Stimulated activated naive CD8-positive, alpha-beta T cell treated with anti-CD3 and anti-CD28 coated beads, Interleukin-15, amount 100 ng/mL, for 72 hours (primary cell): ENCODE data around the gene RAB41.
A peak's percentile ranks its signal among the peaks of the same experiment; 100 is the strongest.
"Not testable (repeated sequence)": the region's sequence is repeated elsewhere in the genome, so short reads cannot be mapped to it uniquely, and the experiment has no call there.

Source experiments
- ATAC-seq: fragments of 150-1000 bp; cut with Tn5 transposase; 2 replicates; pipeline ENCODE4 v1.10.0; 2021; ENCODE audit warnings: mild to moderate bottlenecking, moderate library complexity
- DNase-seq, 2 donors: peaks; one replicate each; pipeline ENCODE4 v3.0.0; 2021 to 2022
- H3K27ac Mint-ChIP-seq, 2 donors: one replicate each; pipeline ENCODE4 v1.8.0; 2022; ENCODE audit warnings: mild to moderate bottlenecking in 2 of 2, mixed read lengths in 2 of 2, moderate library complexity in 2 of 2
- H3K27me3 Mint-ChIP-seq: one replicate; pipeline ENCODE4 v1.8.0; 2022; ENCODE audit warnings: mixed read lengths
- H3K4me1 Mint-ChIP-seq: one replicate; pipeline ENCODE4 v1.8.0; 2022; ENCODE audit warnings: mild to moderate bottlenecking, mixed read lengths
- H3K4me3 Mint-ChIP-seq, 2 donors: one replicate each; pipeline ENCODE4 v1.8.0; 2022; ENCODE audit warnings: mild to moderate bottlenecking in 2 of 2, mixed read lengths in 2 of 2, moderate library complexity in 1 of 2
- H3K9me3 Mint-ChIP-seq, 2 donors: one replicate each; pipeline ENCODE4 v1.8.0; 2022; ENCODE audit warnings: mixed read lengths in 2 of 2

Gene RAB41

DNA sequence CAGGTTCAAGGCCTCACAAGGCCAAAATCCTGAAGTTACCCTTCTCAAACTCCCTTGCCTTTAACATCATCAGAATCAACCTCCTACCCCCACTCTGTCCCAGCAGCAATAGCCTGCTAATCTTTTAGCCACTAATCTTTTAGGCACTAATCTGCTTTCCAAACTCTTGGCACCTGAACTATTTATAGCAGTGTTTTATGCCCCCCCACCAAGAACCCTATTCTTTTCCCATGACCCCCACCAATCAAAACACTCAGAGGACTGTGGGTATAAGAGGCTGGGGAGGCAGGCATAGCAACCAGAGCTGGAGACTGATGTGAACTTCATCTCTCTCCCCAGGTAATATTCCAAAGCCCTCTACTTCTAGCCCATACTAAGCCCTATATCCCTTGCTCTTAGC, 13.9 kb upstream of the RAB41 start, which contains the start of gene ARR3:
TSS of gene ARR3 (plus strand) at position 301 of the 400 bp plus-strand sequence. CDS start 1,052 bp downstream, outside the sequence.
- no peak for ATAC-seq
- Mint-ChIP-seq H3K27ac (peak within 1 kb of the TSS in 1 of 2 donors; percentile 82), H3K4me1 (peaks cover 6% of the 10 kb centered on the region), H3K9me3 (no peaks in the 10 kb centered on the region), H3K4me3 (no peak within 1 kb of the TSS), H3K27me3 (no peaks in the 10 kb centered on the region)
- DNase-seq = no peak

DNA sequence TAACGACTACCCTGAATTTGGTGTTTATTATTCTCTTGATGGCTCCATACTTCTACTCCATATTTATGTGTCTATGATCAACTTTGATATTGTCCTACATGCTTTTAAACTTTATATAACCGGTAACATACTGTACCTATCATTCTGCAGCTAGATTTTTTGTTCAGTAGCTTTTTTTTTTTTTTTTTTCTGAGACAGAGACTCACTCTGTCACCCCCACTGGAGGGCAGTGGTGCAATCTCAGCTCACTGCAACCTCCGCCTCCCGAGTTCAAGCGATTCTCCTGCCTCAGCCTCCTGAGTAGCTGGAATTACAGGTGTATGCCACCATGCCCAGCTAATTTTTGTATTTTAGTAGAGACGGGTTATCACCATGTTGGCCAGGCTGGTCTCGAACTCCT, 7.9 kb upstream of the RAB41 start:
- not testable (repeated sequence) for H3K4me3 Mint-ChIP-seq, H3K27me3 Mint-ChIP-seq, DNase-seq, ATAC-seq, H3K4me1 Mint-ChIP-seq, H3K9me3 Mint-ChIP-seq
- peak overlapping the region in 1 of 2 donors; percentile 46 for H3K27ac Mint-ChIP-seq

DNA sequence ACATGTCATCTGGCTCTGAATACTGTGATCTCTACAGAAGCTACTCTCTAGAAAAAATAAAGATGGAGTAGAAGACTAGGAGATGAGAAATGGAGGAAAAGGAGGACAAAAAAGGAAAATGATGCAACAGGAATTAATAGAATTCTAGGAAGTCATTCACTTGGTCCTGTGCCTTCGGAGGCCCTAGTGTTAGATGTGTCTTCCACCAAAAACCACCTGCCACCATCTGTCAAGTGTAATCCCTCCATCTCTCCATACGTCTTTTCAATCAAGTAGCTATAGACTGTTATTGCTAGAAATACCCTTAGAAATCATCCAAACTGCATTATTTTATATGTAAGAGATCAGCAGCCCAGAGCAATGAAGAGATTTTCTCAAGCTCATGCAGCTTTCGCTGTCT, 2.9 kb upstream of the RAB41 start:
- H3K4me1 Mint-ChIP-seq = no peaks in the 10 kb centered on the region
- H3K27me3 Mint-ChIP-seq = no peaks in the 10 kb centered on the region
- no peak overlapping the region for H3K4me3 Mint-ChIP-seq
- no peak for ATAC-seq
- no peak for DNase-seq
- no peak overlapping the region for H3K27ac Mint-ChIP-seq
- no peaks in the 10 kb centered on the region for H3K9me3 Mint-ChIP-seq

DNA sequence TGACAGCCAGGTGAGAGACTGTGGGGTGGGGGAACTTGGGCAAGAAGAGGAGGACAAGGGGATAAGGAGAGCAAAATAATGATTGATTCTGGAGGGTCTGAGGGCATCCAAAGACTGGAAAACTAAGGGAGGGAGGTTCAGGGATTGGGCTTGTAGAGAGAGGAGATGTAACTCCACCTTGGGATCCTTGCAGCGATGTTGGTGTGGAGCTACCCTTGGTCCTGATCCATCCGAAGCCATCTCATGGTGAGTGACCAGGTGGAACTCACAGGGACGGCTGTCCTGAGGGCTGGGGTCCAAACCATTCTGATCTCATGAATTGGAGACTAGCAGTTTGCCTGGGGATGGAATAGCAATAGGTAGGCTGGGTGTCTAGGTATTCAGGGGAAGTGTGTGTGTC, 1.4 kb upstream of the RAB41 start:
- DNase-seq = no peak
- Mint-ChIP-seq H3K4me1 (no peaks in the 10 kb centered on the region), H3K9me3 (no peaks in the 10 kb centered on the region), H3K27ac (peak overlapping the region in 1 of 2 donors; percentile 25), H3K4me3 (no peak overlapping the region), H3K27me3 (no peaks in the 10 kb centered on the region)
- ATAC-seq = no peak

DNA sequence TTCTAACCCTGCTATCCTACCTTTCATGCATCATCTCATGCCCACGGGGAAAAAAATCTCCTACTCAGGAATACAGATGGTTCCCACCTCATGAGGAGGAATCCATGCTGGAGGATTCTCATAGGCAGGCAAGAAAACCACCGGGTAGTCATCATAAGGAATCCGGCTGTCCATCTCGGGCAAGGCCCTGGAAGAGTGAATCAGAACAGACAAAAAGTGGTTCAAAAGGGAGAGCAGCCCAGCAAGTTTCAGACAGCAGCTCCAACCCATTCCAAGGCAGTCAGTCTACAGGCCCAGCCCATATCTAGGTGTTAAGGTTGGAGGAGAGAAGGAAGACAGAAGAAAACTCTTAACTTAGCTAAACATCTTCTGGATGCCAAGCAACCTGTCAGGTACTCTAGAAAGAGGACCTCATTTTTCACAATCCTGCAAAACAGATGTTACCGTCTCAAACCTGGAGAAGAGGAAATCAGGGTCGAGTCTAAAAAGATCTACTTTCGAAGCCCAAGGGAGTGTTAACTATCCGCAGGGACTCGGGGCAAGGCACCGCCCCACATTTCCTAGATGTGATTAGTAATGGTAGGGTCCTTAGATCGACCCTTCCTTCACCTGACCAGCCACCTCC, 7.3 kb downstream of the RAB41 start:
- H3K9me3 Mint-ChIP-seq = no peaks in the 10 kb centered on the region
- H3K4me3 Mint-ChIP-seq = peak overlapping the region; percentile 91 to 92
- DNase-seq = no peak
- peaks cover 9% of the 10 kb centered on the region for H3K4me1 Mint-ChIP-seq
- H3K27ac Mint-ChIP-seq = peak overlapping the region; percentile 34 to 92
- H3K27me3 Mint-ChIP-seq = no peaks in the 10 kb centered on the region
- ATAC-seq = no peak

DNA sequence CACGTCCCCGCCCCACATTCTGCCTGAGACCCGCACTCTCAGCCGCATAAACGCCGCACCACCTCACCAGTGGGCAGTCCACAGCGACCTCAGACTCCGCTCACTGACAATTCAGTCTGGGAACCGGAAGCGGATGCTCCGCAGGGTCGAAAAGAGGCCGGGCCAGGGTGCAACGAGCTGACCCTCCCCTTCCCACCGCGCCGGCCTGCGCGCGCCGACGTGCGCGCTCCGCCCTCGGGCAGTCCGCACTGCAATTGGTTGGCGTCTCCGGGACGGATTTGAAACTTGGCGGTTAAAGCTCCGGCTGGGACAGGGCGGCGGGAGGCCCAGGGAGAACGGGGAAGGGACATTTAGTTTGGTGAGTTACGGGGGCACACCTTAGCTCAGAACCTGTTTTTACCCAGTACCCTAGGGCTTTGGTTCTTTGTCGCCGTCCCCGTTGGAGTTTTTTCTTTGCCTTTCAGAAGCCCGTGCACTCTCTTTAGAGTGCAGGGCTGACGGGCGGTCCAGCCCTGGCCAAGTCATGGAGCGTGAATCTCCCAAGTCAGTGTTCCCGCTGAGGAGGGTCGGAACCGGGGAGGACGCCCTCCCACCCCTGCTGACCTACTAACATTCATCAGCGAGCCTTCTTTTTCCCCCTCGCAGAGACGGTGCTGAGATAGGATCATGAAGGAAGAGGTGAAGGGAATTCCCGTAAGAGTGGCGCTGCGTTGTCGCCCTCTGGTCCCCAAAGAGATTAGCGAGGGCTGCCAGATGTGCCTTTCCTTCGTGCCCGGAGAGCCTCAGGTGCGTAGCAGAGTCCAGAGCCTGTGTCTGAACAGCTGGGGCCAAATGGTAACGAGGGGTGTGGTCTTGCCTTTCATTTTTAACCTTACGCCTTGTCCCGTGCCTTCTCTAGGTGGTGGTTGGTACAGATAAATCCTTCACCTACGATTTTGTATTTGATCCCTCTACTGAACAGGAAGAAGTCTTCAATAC, 8.1 kb downstream of the RAB41 start, which contains the start of the genes KIF4A and PDZD11:
TSS of gene KIF4A (plus strand) at position 312 of the 978 bp plus-strand sequence. CDS start at position 667, 355 bp downstream.
TSS of gene PDZD11 (minus strand) at position 135 of the 978 bp plus-strand sequence. CDS start 586 bp downstream, outside the sequence.
- Mint-ChIP-seq H3K27ac (peak within 1 kb of the TSS; percentile 92 to 96), H3K9me3 (no peaks in the 10 kb centered on the region), H3K4me1 (peaks cover 9% of the 10 kb centered on the region), H3K27me3 (no peaks in the 10 kb centered on the region), H3K4me3 (peak within 1 kb of the TSS; percentile 91 to 92)
- DNase-seq = peak; percentile 75 to 85
- ATAC-seq = peak; percentile 99

DNA sequence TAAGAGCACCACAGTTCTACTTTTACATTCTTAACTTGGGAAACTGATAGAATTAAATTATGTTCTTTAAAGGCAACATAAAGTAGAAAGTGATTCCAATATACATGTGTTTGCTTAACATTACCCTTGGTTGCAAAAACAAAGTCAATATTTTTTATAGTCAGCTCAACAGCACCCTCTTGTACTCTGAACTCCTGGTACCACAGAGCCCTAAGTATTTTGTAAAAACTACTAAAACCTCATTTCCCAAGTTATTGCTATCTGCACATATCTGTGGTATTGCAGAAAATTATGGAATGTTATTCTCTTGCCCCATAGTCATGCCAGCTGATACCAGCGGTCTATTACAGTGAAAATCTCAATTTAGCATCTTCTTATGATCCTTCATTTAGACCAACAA, 10.8 kb downstream of the RAB41 start:
- no peak for ATAC-seq
- Mint-ChIP-seq H3K9me3 (no peaks in the 10 kb centered on the region), H3K27me3 (no peaks in the 10 kb centered on the region), H3K4me1 (peaks cover 9% of the 10 kb centered on the region), H3K4me3 (no peak overlapping the region), H3K27ac (no peak overlapping the region)
- no peak for DNase-seq

DNA sequence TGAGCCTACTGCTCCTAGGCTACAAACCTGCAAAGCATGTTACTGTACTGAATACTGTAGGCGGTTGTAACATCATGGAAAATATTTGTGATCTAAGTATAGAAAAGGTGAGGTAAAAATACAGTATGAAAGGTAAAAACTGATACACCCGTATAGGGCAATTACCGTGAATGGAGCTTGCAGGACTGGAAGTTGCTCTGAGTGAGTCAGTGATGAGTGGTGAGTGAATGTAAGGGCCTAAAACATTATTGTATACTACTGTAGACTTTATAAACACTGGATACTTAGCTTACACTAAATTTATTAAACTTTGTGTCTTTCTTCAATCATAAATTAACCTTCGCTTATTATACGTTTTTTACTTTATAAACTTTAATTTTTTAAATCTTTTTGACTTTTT, 11.6 kb downstream of the RAB41 start:
- no peak overlapping the region for H3K27ac Mint-ChIP-seq
- H3K4me1 Mint-ChIP-seq = peaks cover 9% of the 10 kb centered on the region
- no peak for DNase-seq

DNA sequence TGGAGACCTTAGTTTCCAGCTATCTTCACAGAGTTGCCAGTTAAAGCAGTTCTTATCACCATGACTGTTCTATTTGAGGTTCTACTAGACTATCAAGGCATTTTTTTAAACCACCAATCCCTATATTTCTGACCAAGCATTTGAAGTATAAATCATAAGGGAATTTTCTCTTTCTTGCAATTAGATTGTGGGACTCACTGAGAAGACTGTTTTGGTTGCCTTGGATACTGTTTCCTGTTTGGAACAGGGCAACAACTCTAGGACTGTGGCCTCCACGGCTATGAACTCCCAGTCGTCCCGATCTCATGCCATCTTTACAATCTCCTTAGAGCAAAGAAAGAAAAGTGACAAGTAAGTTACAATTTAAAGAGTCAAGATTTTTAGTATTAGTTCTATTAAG, 19.7 kb downstream of the RAB41 start:
- Mint-ChIP-seq H3K4me3 (no peak overlapping the region), H3K4me1 (no peaks in the 10 kb centered on the region), H3K27me3 (no peaks in the 10 kb centered on the region), H3K27ac (no peak overlapping the region), H3K9me3 (no peaks in the 10 kb centered on the region)
- ATAC-seq (no peak), DNase-seq (no peak)

More for the DNA sequence above, 11.6 kb downstream of the RAB41 start:
- Mint-ChIP-seq H3K9me3 (no peaks in the 10 kb centered on the region), H3K4me3 (no peak overlapping the region), H3K27me3 (no peaks in the 10 kb centered on the region)
- no peak for ATAC-seq

DNA sequence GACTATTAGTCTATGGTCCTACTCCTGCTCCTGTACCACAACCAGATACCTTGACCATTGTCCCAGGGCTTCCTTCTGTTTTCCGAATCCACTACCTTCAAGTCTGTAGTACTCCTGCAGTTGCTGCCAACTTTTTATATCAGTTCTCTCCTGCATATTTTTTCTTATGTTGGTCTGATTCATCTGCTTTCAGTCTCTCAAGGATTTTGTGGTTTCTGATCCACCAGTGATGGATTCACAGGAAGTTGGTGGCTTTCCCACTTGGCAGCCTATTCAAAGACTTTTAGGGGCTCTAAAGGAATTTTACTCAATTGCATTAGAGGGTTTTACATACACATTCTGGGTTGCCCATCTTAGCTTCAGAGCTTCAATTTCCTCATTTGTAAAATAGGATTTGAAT, 31.5 kb downstream of the RAB41 start:
- Mint-ChIP-seq H3K9me3 (no peaks in the 10 kb centered on the region), H3K27me3 (no peaks in the 10 kb centered on the region), H3K4me1 (no peaks in the 10 kb centered on the region), H3K4me3 (no peak overlapping the region), H3K27ac (no peak overlapping the region)
- no peak for DNase-seq
- ATAC-seq = no peak

DNA sequence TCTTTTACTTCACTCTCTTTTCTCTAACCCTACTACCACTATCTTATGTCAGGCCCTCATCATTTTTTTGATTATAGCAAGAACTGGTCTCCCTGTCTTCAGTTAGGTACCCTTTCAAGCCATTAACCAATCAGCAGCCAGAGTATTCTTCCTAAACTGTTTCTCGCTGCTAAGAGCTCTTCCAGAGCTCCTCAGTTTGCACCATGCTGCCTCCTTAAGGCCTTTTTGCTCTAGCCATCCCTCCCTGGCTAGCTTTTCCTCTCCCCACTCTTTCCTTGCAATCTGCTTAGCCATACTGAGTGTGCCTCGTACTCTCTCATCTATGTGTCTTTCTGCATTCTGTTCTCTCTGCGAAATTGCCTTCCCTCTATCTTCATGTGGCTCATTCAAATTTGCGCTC, 40.8 kb downstream of the RAB41 start:
- Mint-ChIP-seq H3K4me1 (no peaks in the 10 kb centered on the region), H3K9me3 (no peaks in the 10 kb centered on the region), H3K27me3 (no peaks in the 10 kb centered on the region), H3K4me3 (no peak overlapping the region), H3K27ac (peak overlapping the region in 1 of 2 donors; percentile 30)
- DNase-seq (no peak), ATAC-seq (no peak)

DNA sequence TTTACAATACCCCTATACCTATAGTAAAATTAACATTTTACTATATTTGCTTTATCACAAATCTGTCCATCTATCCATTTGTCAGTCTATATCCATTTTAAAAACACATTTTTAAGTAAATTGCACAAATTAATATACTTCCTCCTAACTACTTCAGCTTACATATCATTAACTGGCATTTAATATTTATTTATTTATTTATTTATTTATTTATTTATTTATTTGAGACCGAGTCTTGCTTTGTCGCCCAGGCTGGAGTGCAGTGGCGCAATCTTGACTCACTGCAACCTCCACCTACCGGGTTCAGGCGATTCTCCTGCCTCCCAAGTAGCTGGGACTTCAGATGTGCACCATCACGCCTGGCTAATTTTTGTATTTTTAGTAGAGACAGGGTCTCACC, 41.7 kb downstream of the RAB41 start:
- H3K4me1 Mint-ChIP-seq, H3K9me3 Mint-ChIP-seq, DNase-seq, H3K27ac Mint-ChIP-seq, H3K27me3 Mint-ChIP-seq, ATAC-seq, H3K4me3 Mint-ChIP-seq: not testable (repeated sequence)

DNA sequence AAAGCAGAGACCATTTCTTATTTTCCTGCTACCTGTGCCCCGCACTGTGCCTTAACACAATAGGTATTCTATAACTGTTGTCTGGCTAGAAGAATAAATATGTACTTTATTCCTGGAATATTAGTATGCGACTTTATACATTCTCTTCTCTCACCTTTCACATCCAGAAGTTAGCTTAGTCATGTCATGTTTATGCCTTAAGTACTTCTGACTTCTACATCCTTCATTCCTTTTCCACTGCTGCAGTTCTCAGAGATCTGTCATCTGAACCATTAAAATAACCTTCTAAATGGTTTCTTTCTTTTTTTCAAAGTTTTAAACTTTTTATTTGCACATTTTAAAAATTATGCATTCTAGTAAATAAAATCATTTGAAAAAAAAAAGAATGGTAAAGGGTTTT, 42.4 kb downstream of the RAB41 start:
- Mint-ChIP-seq H3K4me3 (no peak overlapping the region), H3K4me1 (no peaks in the 10 kb centered on the region), H3K9me3 (no peaks in the 10 kb centered on the region), H3K27me3 (no peaks in the 10 kb centered on the region), H3K27ac (no peak overlapping the region)
- no peak for ATAC-seq
- no peak for DNase-seq

DNA sequence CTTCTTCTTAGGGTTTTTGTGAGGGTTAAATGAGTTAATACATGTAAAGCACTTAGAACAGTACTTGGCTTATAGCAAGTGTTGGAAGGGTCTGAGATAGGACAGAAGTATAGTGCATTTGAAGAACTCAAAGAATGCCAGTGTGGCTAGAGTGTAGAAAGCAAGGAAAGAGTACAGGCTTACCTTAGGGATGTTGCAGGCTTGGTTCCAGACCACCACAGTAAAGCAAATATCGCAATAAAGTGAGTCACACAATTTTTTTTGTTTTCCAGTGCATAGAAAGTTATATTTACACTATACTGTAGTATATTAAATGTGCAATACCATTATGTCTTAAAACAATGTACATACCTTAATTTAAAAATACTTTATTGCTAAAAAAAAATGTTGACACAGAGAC, 49.2 kb downstream of the RAB41 start:
- H3K27ac Mint-ChIP-seq = no peak overlapping the region
- no peak for DNase-seq
- no peaks in the 10 kb centered on the region for H3K27me3 Mint-ChIP-seq

DNA sequence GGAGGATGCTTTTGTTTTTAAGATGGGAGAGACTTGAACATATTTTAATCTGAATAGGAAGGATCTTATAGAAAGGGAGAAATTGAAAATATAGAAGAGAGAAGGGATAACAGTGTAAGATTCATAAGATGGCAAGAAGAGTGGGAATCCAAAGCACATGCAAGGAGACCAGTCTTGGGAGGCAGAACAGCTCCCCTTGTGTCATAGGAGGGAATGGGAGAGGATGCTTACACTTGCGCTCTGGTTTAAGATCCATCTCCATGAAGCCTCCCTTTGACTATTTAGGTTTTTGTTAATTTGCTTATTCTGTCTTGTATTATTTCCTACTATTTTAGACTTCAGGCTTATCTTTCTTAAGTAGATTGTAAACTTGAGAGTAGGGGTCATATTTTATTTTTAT, 50.6 kb downstream of the RAB41 start:
- ATAC-seq = no peak

More for the DNA sequence above, 49.2 kb downstream of the RAB41 start:
- Mint-ChIP-seq H3K9me3 (no peaks in the 10 kb centered on the region), H3K4me3 (no peak overlapping the region), H3K4me1 (peaks cover 7% of the 10 kb centered on the region)
- ATAC-seq = no peak

More for the DNA sequence above, 50.6 kb downstream of the RAB41 start:
- Mint-ChIP-seq H3K4me1 (peaks cover 18% of the 10 kb centered on the region), H3K27ac (no peak overlapping the region), H3K4me3 (no peak overlapping the region), H3K27me3 (no peaks in the 10 kb centered on the region), H3K9me3 (no peaks in the 10 kb centered on the region)
- DNase-seq = no peak
